RWPE1 (cell line): ENCODE measurements around the gene MAEA.

Source experiments
- CTCF ChIA-PET: fragments of 350-600 bp; sonication (Branson Sonifier 250); formaldehyde crosslinking; extraction: SDS; loops from one replicate; lab custom pipeline; 2021; lab: Yijun Ruan, JAX
- POLR2A ChIA-PET: fragments of 400-600 bp; formaldehyde crosslinking; extraction: SDS; loops from one replicate; lab custom pipeline; 2020; ENCODE audit warnings: antibody characterized with exemption; ENCODE audit not compliant: low non-redundant PET; lab: Yijun Ruan, JAX
- DNase-seq: peaks from one replicate; pipeline ENCODE4 v3.0.0; 2012; ENCODE audit warnings: low spot score
- H3K27ac ChIP-seq: fragments of 450-650 bp; 2 replicates; pipeline ENCODE4 v1.5.1; 2017
- CTCF ChIP-seq: fragments of 450-650 bp; conservative IDR thresholded peaks from 2 replicates; pipeline ENCODE4 v1.5.1; 2017; ENCODE audit warnings: low read depth, mild to moderate bottlenecking

MAEA gene

GRCh38 chr4:1375761-1376322 is 86.2 kb downstream of the MAEA start:
- POLR2A ChIA-PET, result no interaction called here
- CTCF ChIA-PET, result interaction anchor here (0.7 kb wide), 1 partner anchor 604 kb away, joined by 5 read pairs; no protein-coding TSS in a partner anchor
- TF ChIP-seq CTCF, result no peak
- no peak for DNase-seq
- no peak overlapping the region for H3K27ac ChIP-seq

- CTCF ChIA-PET, result interaction anchor here (0.7 kb wide), 1 partner anchor 603 kb away, joined by 5 read pairs; no protein-coding TSS in a partner anchor
- DNase-seq, result no peak
- POLR2A ChIA-PET, result no interaction called here
- no peak for TF ChIP-seq CTCF
- H3K27ac ChIP-seq, result no peak overlapping the region
Observed at GRCh38 chr4:1376391-1376840, 86.7 kb downstream of the MAEA start.

GRCh38 chr4:1376841-1377605 is 87.3 kb downstream of the MAEA start:
- no peak for DNase-seq
- TF ChIP-seq CTCF, result no peak
- CTCF ChIA-PET, result no interaction called here
- H3K27ac ChIP-seq, result no peak overlapping the region
- POLR2A ChIA-PET, result no interaction called here

GRCh38 chr4:1377606-1378261 is 88.0 kb downstream of the MAEA start:
- ChIA-PET POLR2A (no interaction called here), CTCF (no interaction called here)
- TF ChIP-seq CTCF, result no peak
- no peak overlapping the region for H3K27ac ChIP-seq
- DNase-seq, result no peak

- TF ChIP-seq CTCF, result no peak
- H3K27ac ChIP-seq, result no peak overlapping the region
- ChIA-PET POLR2A (no interaction called here), CTCF (no interaction called here)
- DNase-seq, result no peak
Observed at GRCh38 chr4:1378559-1379231, 89.0 kb downstream of the MAEA start.

GRCh38 chr4:1379351-1379781 is 89.7 kb downstream of the MAEA start:
- CTCF ChIA-PET, result no interaction called here
- no peak overlapping the region for H3K27ac ChIP-seq
- POLR2A ChIA-PET, result no interaction called here
- DNase-seq, result no peak
- TF ChIP-seq CTCF, result no peak
